Ectodermal cell (in vitro differentiated cells): ENCODE data around the gene ZNF526.

ENCODE experiments used
- H3K27ac ChIP-seq: 2 replicates; pipeline ENCODE4 v1.7.0; 2013; ENCODE audit warnings: mild to moderate bottlenecking, low read depth, low read length; ENCODE audit not compliant: insufficient read depth, poor library complexity, severe bottlenecking
- H3K27me3 ChIP-seq: 2 replicates; pipeline ENCODE4 v1.7.0; 2013; ENCODE audit warnings: mild to moderate bottlenecking, low read length; ENCODE audit not compliant: insufficient read depth, control insufficient read depth, poor library complexity, severe bottlenecking
- H3K36me3 ChIP-seq: one replicate; pipeline ENCODE4 v1.7.0; 2013; ENCODE audit warnings: low read length; ENCODE audit not compliant: control insufficient read depth, insufficient read depth
- H3K4me1 ChIP-seq: one replicate; pipeline ENCODE4 v1.7.0; 2013; ENCODE audit warnings: low read length; ENCODE audit not compliant: control insufficient read depth, insufficient read depth
- H3K4me3 ChIP-seq: 2 replicates; pipeline ENCODE4 v1.7.0; 2013; ENCODE audit warnings: low read depth, low read length, control low read depth; ENCODE audit not compliant: insufficient read depth
- H3K9me3 ChIP-seq: 2 replicates; pipeline ENCODE4 v1.7.0; 2013; ENCODE audit warnings: mild to moderate bottlenecking, low read length, moderate library complexity; ENCODE audit not compliant: control insufficient read depth
- WGBS, 2 experiments: methylation state at CpG; one replicate each; pipeline ENCODE4 v1.1.7; 2013; ENCODE audit warnings: missing lambda C conversion rate in 2 of 2; 5-methylcytosine and 5-hydroxymethylcytosine counted together

Gene ZNF526

DNA sequence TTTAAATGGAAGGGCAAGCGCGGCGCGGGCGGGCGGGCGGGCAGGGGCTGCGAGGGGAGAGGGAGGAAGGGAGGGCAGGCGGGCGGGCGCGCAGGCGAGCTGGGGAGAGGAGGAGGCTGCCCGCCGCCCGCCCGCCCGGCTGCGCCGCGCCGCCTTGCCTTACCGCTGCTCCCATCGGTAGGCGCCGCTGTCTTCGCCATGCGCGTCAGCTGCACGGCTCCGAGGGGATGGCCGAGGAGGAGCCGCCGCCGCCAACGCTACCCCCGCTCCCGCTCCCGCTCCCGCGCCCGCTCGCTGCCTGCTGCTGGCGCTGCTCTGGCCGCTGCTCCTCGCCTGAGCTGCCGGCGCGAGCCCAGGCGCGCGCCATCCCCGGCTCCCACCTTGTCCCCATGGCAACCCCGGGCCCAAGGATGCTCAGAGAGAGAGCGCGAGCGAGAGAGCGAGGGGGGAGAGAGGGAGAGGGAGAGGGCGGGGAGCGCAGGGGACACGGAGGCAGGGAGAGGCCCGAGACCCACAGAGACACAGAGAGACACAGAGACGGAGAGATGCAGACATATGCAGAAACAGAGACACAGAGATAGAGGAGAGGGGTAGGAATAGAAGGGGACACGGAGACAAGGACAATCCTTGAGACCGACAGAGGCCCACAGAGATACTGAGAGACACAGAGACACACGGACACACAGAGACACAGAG is 43.0 kb upstream of the ZNF526 start:
- Histone ChIP-seq H3K4me3 (peak overlapping the region; percentile 32), H3K27me3 (peaks cover 82% of the 10 kb centered on the region), H3K4me1 (peaks cover 12% of the 10 kb centered on the region), H3K27ac (no peak overlapping the region), H3K9me3 (no peaks in the 10 kb centered on the region), H3K36me3 (no peaks in the 10 kb centered on the region)
- 1% methylated on average over 66 of the region's 66 CpGs for WGBS, 2 experiments

DNA sequence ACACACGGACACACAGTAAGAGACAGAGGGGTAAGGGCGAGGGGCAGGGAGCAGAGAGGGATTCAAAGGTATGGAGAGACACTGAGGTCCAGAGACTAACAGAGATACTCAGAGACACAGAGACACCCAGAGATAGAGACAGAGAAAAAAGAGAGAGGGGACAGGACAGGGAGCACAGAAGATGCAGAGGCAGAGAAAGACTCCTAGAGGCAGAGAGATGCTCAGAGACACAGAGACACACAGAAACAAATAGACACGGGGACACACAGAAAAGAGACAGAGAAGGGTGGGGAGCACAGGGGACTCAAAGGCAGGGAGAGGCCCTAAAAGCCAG is 42.5 kb upstream of the ZNF526 start:
- Histone ChIP-seq H3K36me3 (no peaks in the 10 kb centered on the region), H3K4me1 (peaks cover 12% of the 10 kb centered on the region), H3K27me3 (peaks cover 86% of the 10 kb centered on the region), H3K4me3 (no peak overlapping the region), H3K27ac (no peak overlapping the region), H3K9me3 (no peaks in the 10 kb centered on the region)
- 38 to 44% methylated on average over 3 of the region's 3 CpGs for WGBS, 2 experiments

DNA sequence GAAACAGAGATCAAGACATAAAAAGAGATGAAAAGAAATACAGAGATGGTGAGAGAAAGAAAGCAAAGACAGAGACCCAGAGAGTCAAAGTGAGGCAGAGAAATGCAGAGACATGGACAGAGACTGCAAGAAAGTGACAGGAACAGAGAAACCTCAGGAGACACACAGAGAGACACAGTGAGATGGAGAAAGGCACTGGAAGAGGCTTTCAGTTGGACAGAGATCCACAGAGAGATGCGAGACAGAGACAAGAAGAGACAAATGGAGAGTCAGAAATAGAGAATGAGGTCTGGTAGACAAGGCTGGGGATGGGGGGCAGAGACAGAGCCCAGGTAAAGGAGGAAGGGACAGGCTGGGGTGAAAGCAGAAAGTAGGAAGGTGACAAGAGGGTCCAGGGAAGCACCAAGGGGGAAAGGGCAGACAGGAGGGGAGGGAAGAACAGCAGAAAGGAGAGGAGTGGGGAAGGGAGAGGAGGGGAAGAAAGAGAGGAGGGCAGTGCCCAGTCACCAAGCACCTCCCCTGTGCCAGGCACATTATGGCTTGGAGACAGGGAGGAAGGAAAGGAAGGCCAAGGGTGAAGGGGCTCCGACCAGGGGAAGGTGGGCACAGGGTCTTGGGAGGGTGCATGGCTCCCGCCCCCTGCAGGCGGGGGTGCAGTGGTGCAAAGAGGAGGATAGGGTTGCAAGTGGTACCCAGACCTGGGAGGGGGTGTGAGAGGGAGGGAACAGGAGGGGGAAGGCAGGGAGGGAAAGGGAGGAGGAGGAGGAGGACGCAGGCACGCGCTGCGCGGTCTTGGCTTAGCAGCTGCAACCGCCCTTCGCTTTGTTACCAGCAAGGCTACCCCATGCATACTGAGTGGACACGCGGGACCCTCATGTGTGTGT is 41.1 kb upstream of the ZNF526 start:
- Histone ChIP-seq H3K27me3 (peaks cover 84% of the 10 kb centered on the region), H3K27ac (no peak overlapping the region)
- WGBS, 2 experiments = 15 to 16% methylated on average over 13 of the region's 13 CpGs

DNA sequence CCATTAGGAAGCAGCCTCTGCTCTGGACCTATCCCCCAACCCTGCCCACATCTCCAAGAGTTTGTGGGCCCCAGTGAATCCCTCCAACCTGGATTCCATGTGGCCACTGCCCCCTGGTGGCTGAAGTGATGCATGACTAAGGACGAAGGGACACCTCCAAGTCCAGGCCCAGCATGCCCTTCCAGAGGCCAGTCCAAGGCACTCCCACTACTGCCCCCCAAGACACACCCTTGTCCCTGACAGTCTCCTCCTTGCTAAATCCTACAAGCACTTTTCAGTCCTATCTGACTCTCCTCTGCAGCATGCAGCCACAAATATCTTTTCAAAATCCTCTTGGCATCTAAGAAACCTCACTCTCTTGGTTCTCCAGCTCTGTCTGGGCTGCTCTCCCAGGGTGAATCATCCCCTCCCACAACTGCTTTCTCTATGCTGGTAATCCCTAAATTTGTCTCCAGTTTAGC is 35.7 kb upstream of the ZNF526 start:
- H3K4me1 ChIP-seq = no peaks in the 10 kb centered on the region
- H3K9me3 ChIP-seq = no peaks in the 10 kb centered on the region
- 0 to 3% methylated on average over 1 of the region's 1 CpG for WGBS, 2 experiments
- H3K27ac ChIP-seq = no peak overlapping the region
- H3K27me3 ChIP-seq = peaks cover 35% of the 10 kb centered on the region
- H3K4me3 ChIP-seq = no peak overlapping the region
- H3K36me3 ChIP-seq = no peaks in the 10 kb centered on the region

More for the DNA sequence above, 41.1 kb upstream of the ZNF526 start:
- Histone ChIP-seq H3K4me3 (no peak overlapping the region), H3K9me3 (no peaks in the 10 kb centered on the region), H3K4me1 (peaks cover 12% of the 10 kb centered on the region), H3K36me3 (no peaks in the 10 kb centered on the region)

DNA sequence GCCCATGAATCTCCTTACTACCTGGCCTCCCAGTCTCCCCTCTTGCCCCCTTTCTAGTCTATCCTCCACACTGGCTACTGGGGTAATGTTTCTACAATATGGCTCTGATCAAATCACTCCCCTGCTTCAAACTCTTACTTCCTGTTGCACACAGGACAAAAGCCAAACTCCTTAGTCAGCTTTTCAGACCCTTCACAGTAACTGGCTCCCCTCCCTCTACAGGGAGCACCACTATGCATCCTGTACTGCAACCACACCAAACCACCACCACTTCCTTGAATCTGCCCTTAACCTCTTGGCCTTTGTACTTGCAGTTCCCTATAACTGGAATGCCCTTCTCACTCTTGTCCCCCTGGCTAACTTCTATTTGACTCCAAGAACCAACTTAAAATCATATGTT is 34.8 kb upstream of the ZNF526 start:
- H3K4me3 ChIP-seq = no peak overlapping the region
- H3K4me1 ChIP-seq = no peaks in the 10 kb centered on the region
- peaks cover 26% of the 10 kb centered on the region for H3K27me3 ChIP-seq
- no peak overlapping the region for H3K27ac ChIP-seq
- no peaks in the 10 kb centered on the region for H3K9me3 ChIP-seq
- no peaks in the 10 kb centered on the region for H3K36me3 ChIP-seq

DNA sequence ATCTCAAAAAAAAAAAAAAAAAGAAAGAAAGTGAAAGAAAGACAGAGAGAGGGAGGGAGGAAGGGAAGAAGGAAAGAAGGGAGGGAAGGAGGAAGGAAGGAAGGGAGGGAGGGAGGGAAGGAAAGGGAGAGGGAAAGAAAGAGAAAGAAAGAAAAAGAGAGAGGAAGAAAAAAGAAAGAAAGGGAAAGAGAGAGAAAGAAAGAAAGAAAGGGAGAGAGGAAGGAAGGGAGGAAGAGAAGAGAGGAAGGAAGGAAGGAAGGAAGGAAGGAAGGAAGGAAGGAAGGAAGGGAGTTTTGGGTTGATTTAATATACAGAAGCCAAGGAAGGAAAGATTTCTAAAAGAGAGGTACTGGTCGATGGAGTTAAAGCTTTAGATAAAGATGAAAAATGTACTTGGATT is 31.4 kb upstream of the ZNF526 start:
- 92% methylated on average over 1 of the region's 1 CpG for WGBS, 2 experiments

DNA sequence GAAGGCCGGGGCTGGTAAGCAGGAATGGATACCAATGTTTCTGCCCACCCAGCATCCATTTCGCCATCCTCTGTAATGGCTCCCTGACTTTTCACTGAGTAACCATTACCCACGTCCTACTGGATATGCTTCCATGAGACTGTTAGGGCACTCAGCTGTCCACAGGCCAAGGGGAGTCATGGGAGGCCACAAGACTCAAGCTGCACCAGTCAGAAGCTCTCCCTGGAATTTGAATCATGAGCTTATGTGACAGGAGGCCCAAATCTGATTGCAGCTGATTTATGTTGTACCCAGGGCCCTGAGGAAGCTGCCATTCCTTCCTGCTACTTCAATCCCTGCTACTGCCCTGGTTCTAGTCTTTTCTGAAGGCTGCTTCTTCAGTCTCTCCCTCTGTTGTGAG is 31.0 kb upstream of the ZNF526 start:
- WGBS, 2 experiments = 86 to 90% methylated on average over 3 of the region's 3 CpGs
- no peaks in the 10 kb centered on the region for H3K9me3 ChIP-seq
- H3K4me3 ChIP-seq = no peak overlapping the region
- no peaks in the 10 kb centered on the region for H3K36me3 ChIP-seq
- H3K27ac ChIP-seq = no peak overlapping the region
- peaks cover 3% of the 10 kb centered on the region for H3K27me3 ChIP-seq
- no peaks in the 10 kb centered on the region for H3K4me1 ChIP-seq

More for the DNA sequence above, 31.4 kb upstream of the ZNF526 start:
- Histone ChIP-seq H3K27me3 (peaks cover 3% of the 10 kb centered on the region), H3K36me3 (no peaks in the 10 kb centered on the region), H3K4me1 (no peaks in the 10 kb centered on the region), H3K4me3 (no peak overlapping the region), H3K9me3 (no peaks in the 10 kb centered on the region), H3K27ac (no peak overlapping the region)

DNA sequence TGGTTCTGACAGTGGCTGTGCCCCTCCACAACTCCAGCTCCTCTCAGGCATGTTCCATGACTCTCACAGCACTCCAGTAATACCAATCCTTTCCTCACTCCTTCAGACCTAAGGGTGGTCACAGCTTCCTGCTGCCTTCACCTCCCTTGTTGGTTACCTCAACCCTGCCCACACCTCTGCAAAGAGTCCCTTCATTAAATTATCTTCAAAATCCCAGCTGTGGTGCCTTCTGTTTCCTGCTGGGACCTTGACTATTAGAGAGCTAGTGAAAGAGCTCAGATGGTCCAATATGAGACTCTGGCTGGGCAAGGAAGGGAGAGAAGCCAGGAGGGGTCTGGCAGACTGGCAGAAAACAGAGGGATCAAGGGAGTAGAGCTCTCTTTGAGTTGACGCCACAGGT is 28.8 kb upstream of the ZNF526 start:
- Histone ChIP-seq H3K27ac (no peak overlapping the region), H3K27me3 (peaks cover 3% of the 10 kb centered on the region), H3K36me3 (no peaks in the 10 kb centered on the region), H3K9me3 (no peaks in the 10 kb centered on the region), H3K4me1 (no peaks in the 10 kb centered on the region), H3K4me3 (no peak overlapping the region)
- 95 to 96% methylated on average over 1 of the region's 1 CpG for WGBS, 2 experiments

DNA sequence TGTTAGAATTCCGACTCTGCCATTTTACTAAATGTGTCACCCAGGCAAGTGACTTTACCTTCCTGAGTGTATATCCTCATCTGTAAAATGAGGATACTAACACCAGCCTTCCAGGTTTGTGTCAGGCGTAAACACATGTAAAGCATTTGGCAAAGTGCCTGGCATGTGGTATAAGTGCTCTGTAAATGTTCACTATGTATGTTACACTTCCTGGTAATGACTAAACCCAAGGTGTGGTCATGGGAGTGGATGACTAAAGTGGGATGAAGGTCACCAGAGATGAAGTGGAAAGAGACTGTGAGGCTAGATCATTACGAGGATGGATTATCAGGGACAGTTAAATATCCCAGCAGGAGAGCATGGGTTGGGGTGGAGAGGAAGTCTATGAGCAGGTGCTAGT is 28.3 kb upstream of the ZNF526 start:
- peaks cover 3% of the 10 kb centered on the region for H3K27me3 ChIP-seq
- WGBS, 2 experiments = 87 to 89% methylated on average over 3 of the region's 3 CpGs
- H3K9me3 ChIP-seq = no peaks in the 10 kb centered on the region
- H3K27ac ChIP-seq = no peak overlapping the region
- no peak overlapping the region for H3K4me3 ChIP-seq
- H3K4me1 ChIP-seq = no peaks in the 10 kb centered on the region
- H3K36me3 ChIP-seq = no peaks in the 10 kb centered on the region

DNA sequence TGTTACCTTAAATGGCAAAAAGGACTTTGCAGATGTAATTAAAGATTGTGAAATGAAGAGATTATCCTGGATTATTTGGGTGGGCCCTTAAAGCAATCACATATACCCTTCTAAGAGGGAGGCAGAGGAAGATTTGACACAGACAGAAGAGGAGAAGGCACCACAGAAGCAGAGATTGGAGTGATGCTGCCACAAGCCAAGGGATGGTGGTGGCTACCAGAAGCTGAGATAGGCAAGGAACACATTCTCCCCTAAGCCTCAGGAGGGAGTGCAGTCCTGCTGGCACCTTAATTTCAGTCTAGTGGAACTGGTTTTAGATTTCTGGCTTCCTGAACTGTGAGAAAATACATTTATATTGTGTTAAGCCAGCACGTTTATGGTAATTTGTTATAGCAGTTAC is 26.8 kb upstream of the ZNF526 start:
- Histone ChIP-seq H3K27ac (no peak overlapping the region), H3K27me3 (peaks cover 3% of the 10 kb centered on the region), H3K4me3 (no peak overlapping the region), H3K4me1 (no peaks in the 10 kb centered on the region), H3K9me3 (no peaks in the 10 kb centered on the region), H3K36me3 (no peaks in the 10 kb centered on the region)
- 85 to 100% methylated on average over 1 of the region's 1 CpG for WGBS, 2 experiments
